CD4-positive, alpha-beta memory T cell (primary cell): ENCODE results near the gene ITGB2. TPM values are rescaled to one million over a fixed set of nuclear protein-coding genes. Genes with fewer than 3 reads are reported as not detected.

Experiments used
- CTCF ChIA-PET: fragments of 350-600 bp; sonication (Branson Sonifier 250); formaldehyde crosslinking; loops from one replicate; lab custom pipeline; 2021; ENCODE audit warnings: inconsistent platforms; ENCODE audit not compliant: partially characterized antibody; lab: Charles Lee
- POLR2A ChIA-PET: fragments of 350-600 bp; sonication (Branson Sonifier 250); formaldehyde crosslinking; loops from one replicate; lab custom pipeline; 2021; ENCODE audit not compliant: partially characterized antibody; lab: Charles Lee
- DNase-seq, 5 donors: peaks; one replicate each; pipeline versions ENCODE4 v3.0.0 to v3.0.0-alpha.2; 2020 to 2022; ENCODE audit warnings: mixed read lengths in 1 of 5
- H3K27ac ChIP-seq: one replicate; pipeline ENCODE4 v1.7.0; 2013; ENCODE audit warnings: low read depth, low read length
- H3K27me3 ChIP-seq: 2 replicates; pipeline ENCODE4 v1.7.0; 2013; ENCODE audit warnings: mild to moderate bottlenecking, low read length, moderate library complexity; ENCODE audit not compliant: insufficient read depth
- H3K36me3 ChIP-seq: 2 replicates; pipeline ENCODE4 v1.7.0; 2013; ENCODE audit warnings: mild to moderate bottlenecking, low read length, moderate library complexity; ENCODE audit not compliant: insufficient read depth
- H3K4me1 ChIP-seq: 2 replicates; pipeline ENCODE4 v1.7.0; 2013; ENCODE audit warnings: mild to moderate bottlenecking, low read length, moderate library complexity; ENCODE audit not compliant: insufficient read depth
- H3K4me3 ChIP-seq, 2 donors: one replicate each; pipeline ENCODE4 v1.7.0; 2013; ENCODE audit warnings: low read length in 2 of 2, mild to moderate bottlenecking in 1 of 2
- H3K9me3 ChIP-seq, 2 donors: one replicate each; pipeline ENCODE4 v1.7.0; 2013; ENCODE audit warnings: low read length in 2 of 2, control low read depth in 1 of 2; ENCODE audit not compliant: control insufficient read depth in 1 of 2
- H3K27ac Mint-ChIP-seq, 7 donors: one replicate each; pipeline ENCODE4 v1.8.0; 2020 to 2021; ENCODE audit warnings: mixed read lengths in 7 of 7, mild to moderate bottlenecking in 6 of 7, inconsistent platforms in 3 of 7, moderate library complexity in 3 of 7
- H3K27me3 Mint-ChIP-seq, 2 donors: one replicate each; pipeline ENCODE4 v1.8.0; 2020 to 2021; ENCODE audit warnings: mixed read lengths in 2 of 2
- H3K36me3 Mint-ChIP-seq, 2 donors: one replicate each; pipeline ENCODE4 v1.8.0; 2020 to 2021; ENCODE audit warnings: mixed read lengths in 2 of 2, inconsistent platforms in 1 of 2, mild to moderate bottlenecking in 1 of 2
- H3K4me1 Mint-ChIP-seq, 4 donors: one replicate each; pipeline ENCODE4 v1.8.0; 2020 to 2021; ENCODE audit warnings: mixed read lengths in 4 of 4, mild to moderate bottlenecking in 1 of 4
- H3K4me3 Mint-ChIP-seq, 8 donors: one replicate each; pipeline ENCODE4 v1.8.0; 2020 to 2021; ENCODE audit warnings: mixed read lengths in 8 of 8, mild to moderate bottlenecking in 7 of 8, moderate library complexity in 6 of 8, inconsistent platforms in 3 of 8
- H3K9me3 Mint-ChIP-seq, 8 donors: one replicate each; pipeline ENCODE4 v1.8.0; 2020 to 2021; ENCODE audit warnings: mixed read lengths in 8 of 8, mild to moderate bottlenecking in 5 of 8, inconsistent platforms in 3 of 8, moderate library complexity in 1 of 8
- intact Hi-C: fragments of 100-400 bp; cut with micrococcal nuclease; formaldehyde crosslinking; loops from one replicate; pipeline ENCODE4 v1.15.1; 2023
- polyA plus RNA-seq, 2 donors: library from polyadenylated mRNA; unstranded; fragments of 300-500 nt; fragmentation: Illumina TruSeq; gene quantifications; one replicate each; pipeline ENCODE4 v1.2.3, GENCODE V29; 2021
- total RNA-seq, 2 experiments: library from RNA; stranded (reverse); gene quantifications; one replicate each; pipeline ENCODE4 v1.2.3, GENCODE V29; 2021

The ITGB2 gene
- total and polyA plus RNA-seq, 4 experiments from 2014 or later = 278 to 575 (median 414) TPM

- peaks cover 4 to 18% (median 9%) of the 10 kb centered on the region in 4 donors for H3K4me1 Mint-ChIP-seq
- intact Hi-C loops = no loop called here
- Histone ChIP-seq H3K27ac (no peak overlapping the region), H3K4me1 (peaks cover 9% of the 10 kb centered on the region), H3K9me3 (no peaks in the 10 kb centered on the region), H3K27me3 (no peaks in the 10 kb centered on the region), H3K36me3 (peaks cover 6% of the 10 kb centered on the region), H3K4me3 (no peak overlapping the region)
- no peaks in the 10 kb centered on the region for H3K9me3 Mint-ChIP-seq
- H3K27me3 Mint-ChIP-seq = no peaks in the 10 kb centered on the region
- DNase-seq = no peak
- no peak overlapping the region for H3K4me3 Mint-ChIP-seq
- ChIA-PET CTCF (interaction anchor here (14.6 to 16.7 kb wide), 2 partner anchors 175 to 185 kb away, joined by 252 to 363 read pairs; no protein-coding TSS in a partner anchor), POLR2A (no interaction called here)
- H3K27ac Mint-ChIP-seq = peak overlapping the region in 2 of 7 donors; percentile 32 to 41
- H3K36me3 Mint-ChIP-seq = peaks cover 13 to 31% of the 10 kb centered on the region in 2 donors
These were observed 32.9 kb upstream of the ITGB2 start for GRCh38 chr21:44953628-44954021.

- Histone ChIP-seq H3K4me1 (peaks cover 9% of the 10 kb centered on the region), H3K36me3 (peaks cover 6% of the 10 kb centered on the region), H3K27me3 (no peaks in the 10 kb centered on the region), H3K27ac (no peak overlapping the region), H3K9me3 (no peaks in the 10 kb centered on the region), H3K4me3 (no peak overlapping the region)
- no peaks in the 10 kb centered on the region for H3K9me3 Mint-ChIP-seq
- CTCF ChIA-PET = interaction anchor here (14.6 to 16.7 kb wide), 2 partner anchors 176 to 186 kb away, joined by 252 to 363 read pairs; no protein-coding TSS in a partner anchor
- POLR2A ChIA-PET = no interaction called here
- no peaks in the 10 kb centered on the region for H3K27me3 Mint-ChIP-seq
- no peak for DNase-seq
- H3K36me3 Mint-ChIP-seq = peaks cover 13 to 31% of the 10 kb centered on the region in 2 donors
- H3K4me3 Mint-ChIP-seq = no peak overlapping the region
- intact Hi-C loops = no loop called here
- H3K4me1 Mint-ChIP-seq = peaks cover 4 to 18% (median 9%) of the 10 kb centered on the region in 4 donors
- no peak overlapping the region for H3K27ac Mint-ChIP-seq
These were observed 32.4 kb upstream of the ITGB2 start for GRCh38 chr21:44952929-44953627.

GRCh38 chr21:44952116-44952928, 31.6 kb upstream of the ITGB2 start:
- Histone ChIP-seq H3K27ac (no peak overlapping the region), H3K9me3 (no peaks in the 10 kb centered on the region), H3K4me1 (peaks cover 9% of the 10 kb centered on the region), H3K36me3 (peaks cover 8% of the 10 kb centered on the region), H3K27me3 (no peaks in the 10 kb centered on the region), H3K4me3 (no peak overlapping the region)
- CTCF ChIA-PET = interaction anchor here (14.6 to 16.7 kb wide), 2 partner anchors 176 to 187 kb away, joined by 252 to 363 read pairs; no protein-coding TSS in a partner anchor
- Mint-ChIP-seq H3K9me3 (no peaks in the 10 kb centered on the region), H3K4me1 (peaks cover 4 to 18% (median 9%) of the 10 kb centered on the region in 4 donors), H3K27me3 (no peaks in the 10 kb centered on the region), H3K4me3 (no peak overlapping the region), H3K27ac (no peak overlapping the region), H3K36me3 (peaks cover 9 to 31% of the 10 kb centered on the region in 2 donors)
- POLR2A ChIA-PET = interaction anchor here (1.0 kb wide), 1 partner anchor 12 kb away, joined by 3 read pairs; the partner anchor contains the start of gene SLX9
- no peak for DNase-seq
- intact Hi-C loops = no loop called here

DNA sequence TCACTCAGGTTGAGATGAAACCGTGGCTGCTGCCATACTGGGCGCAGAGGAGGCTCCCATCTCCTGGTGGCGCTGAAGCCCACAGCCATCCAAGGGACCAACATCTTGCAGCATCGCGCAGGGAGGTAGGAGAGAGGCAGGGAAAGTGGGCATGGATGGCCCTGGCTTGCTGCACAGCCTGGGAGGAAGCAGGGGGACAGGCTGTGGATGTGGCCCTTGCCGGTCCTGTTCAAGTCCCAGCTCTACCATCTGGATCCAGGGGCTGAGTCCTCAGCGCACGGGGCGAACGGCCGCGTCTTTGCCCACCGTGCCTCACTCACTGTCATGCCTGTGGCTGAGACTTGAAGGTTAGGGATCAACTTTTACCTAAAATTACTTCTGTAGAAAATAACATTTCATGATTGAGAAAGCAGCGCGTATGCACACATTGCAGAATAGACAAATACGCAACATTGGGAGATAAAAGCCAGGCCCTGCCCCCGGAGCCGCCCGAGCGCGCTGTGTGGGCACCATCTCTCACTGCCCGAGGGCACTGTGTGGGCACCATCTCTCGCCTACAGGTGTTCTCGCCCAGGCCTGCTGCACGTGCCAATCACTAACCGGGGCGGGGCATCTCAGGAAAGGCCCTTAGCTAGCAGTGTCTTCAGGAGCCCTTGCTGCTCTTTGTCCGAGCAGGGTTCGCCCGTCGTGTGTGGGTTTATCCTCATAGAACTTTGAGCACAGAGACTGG, 30.7 kb upstream of the ITGB2 start:
- Histone ChIP-seq H3K27ac (no peak overlapping the region), H3K4me1 (peaks cover 9% of the 10 kb centered on the region), H3K9me3 (no peaks in the 10 kb centered on the region), H3K4me3 (no peak overlapping the region), H3K27me3 (no peaks in the 10 kb centered on the region), H3K36me3 (peaks cover 10% of the 10 kb centered on the region)
- DNase-seq = no peak
- intact Hi-C loops = no loop called here
- Mint-ChIP-seq H3K27ac (no peak overlapping the region), H3K36me3 (peaks cover 7 to 31% of the 10 kb centered on the region in 2 donors), H3K9me3 (no peaks in the 10 kb centered on the region), H3K4me3 (no peak overlapping the region), H3K27me3 (no peaks in the 10 kb centered on the region), H3K4me1 (peaks cover 4 to 18% (median 9%) of the 10 kb centered on the region in 4 donors)
- ChIA-PET CTCF (interaction anchor here (2.0 to 16.7 kb wide), 5 partner anchors 11 to 188 kb away, joined by 11 to 363 read pairs (median 23); partner anchors contain the start of gene SLX9), POLR2A (interaction anchor here (1.0 kb wide), 1 partner anchor 11 kb away, joined by 3 read pairs; the partner anchor contains the start of gene SLX9)

DNA sequence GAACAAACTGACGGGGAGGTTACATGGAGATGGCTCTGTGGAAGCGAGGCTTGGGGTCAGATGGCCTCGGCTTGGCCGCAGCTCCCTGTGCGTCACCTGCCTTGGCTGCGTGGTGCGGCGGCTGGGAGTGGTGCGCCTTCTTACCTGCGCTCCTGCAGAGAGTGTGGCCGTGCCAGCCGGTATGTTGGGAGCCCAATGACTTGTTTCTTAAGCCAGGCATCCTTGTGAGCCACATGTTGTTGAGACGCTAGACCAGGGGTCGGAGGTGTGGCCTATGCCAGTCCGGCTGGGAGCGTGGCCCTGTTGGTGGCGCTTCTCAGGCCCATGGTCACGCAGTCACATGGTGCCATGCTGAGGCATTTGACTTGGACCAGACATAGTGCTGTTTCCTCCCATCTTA, 29.7 kb upstream of the ITGB2 start:
- Mint-ChIP-seq H3K4me1 (peaks cover 4 to 20% (median 9%) of the 10 kb centered on the region in 4 donors), H3K27ac (no peak overlapping the region), H3K9me3 (no peaks in the 10 kb centered on the region), H3K4me3 (no peak overlapping the region), H3K27me3 (no peaks in the 10 kb centered on the region), H3K36me3 (peaks cover 6 to 30% of the 10 kb centered on the region in 2 donors)
- peaks cover 12% of the 10 kb centered on the region for H3K36me3 ChIP-seq
- ChIA-PET POLR2A (interaction anchor here (3.0 kb wide), 1 partner anchor 179 kb away, joined by 10 read pairs; no protein-coding TSS in a partner anchor), CTCF (interaction anchor here (0.6 to 16.7 kb wide), 34 partner anchors 8 to 871 kb away, joined by 3 to 363 read pairs (median 4); partner anchors contain the start of genes SLX9 and UBE2G2)
- H3K4me1 ChIP-seq = peaks cover 9% of the 10 kb centered on the region
- H3K27me3 ChIP-seq = no peaks in the 10 kb centered on the region
- intact Hi-C loops = no loop called here
- no peak overlapping the region for H3K27ac ChIP-seq
- no peak overlapping the region for H3K4me3 ChIP-seq
- DNase-seq = no peak
- H3K9me3 ChIP-seq = no peaks in the 10 kb centered on the region

DNA sequence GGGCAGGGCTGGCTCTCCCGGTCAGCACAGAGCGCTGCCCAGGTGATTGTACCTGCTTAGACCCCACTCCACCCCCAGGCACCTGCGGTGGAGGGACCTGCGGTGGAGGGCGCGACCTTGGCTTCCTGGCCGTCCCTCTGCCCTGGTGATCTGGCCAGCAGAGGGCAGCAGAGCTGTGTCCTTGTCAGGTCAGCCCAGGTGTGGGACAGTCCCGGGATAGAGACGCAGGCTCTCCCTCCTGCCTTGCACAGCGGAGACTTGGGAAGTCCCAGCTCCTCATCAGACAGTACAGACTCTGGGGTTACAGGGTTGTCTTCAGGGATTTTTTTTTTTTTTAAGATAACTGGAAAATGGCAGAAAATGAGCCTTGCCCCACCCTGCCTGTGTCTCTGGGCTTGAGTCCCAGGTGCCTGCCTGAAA, 29.1 kb upstream of the ITGB2 start:
- ChIA-PET POLR2A (interaction anchor here (3.0 kb wide), 1 partner anchor 179 kb away, joined by 10 read pairs; no protein-coding TSS in a partner anchor), CTCF (interaction anchor here (0.6 to 16.7 kb wide), 34 partner anchors 8 to 872 kb away, joined by 3 to 363 read pairs (median 4); partner anchors contain the start of genes SLX9 and UBE2G2)
- H3K27ac Mint-ChIP-seq = peak overlapping the region in 1 of 7 donors; percentile 52
- peak; percentile 72 to 80 (median 75) for DNase-seq
- intact Hi-C loops = loop anchor here (1.0 kb wide), 2 partner anchors 188 to 490 kb away; no protein-coding TSS in a partner anchor
- no peak overlapping the region for H3K4me3 ChIP-seq
- no peaks in the 10 kb centered on the region for H3K9me3 Mint-ChIP-seq
- H3K27ac ChIP-seq = no peak overlapping the region
- peaks cover 10 to 31% of the 10 kb centered on the region in 2 donors for H3K36me3 Mint-ChIP-seq
- H3K36me3 ChIP-seq = peaks cover 17% of the 10 kb centered on the region
- H3K4me3 Mint-ChIP-seq = no peak overlapping the region
- peaks cover 9% of the 10 kb centered on the region for H3K4me1 ChIP-seq
- H3K27me3 Mint-ChIP-seq = no peaks in the 10 kb centered on the region
- H3K4me1 Mint-ChIP-seq = peaks cover 4 to 22% (median 11%) of the 10 kb centered on the region in 4 donors
- no peaks in the 10 kb centered on the region for H3K27me3 ChIP-seq
- no peaks in the 10 kb centered on the region for H3K9me3 ChIP-seq
